PC-9 (cell line): Measurements from ENCODE around the gene C4BPA. TPM values are rescaled to one million over a fixed set of nuclear protein-coding genes. Genes with fewer than 3 reads are reported as not detected.
A peak's percentile ranks its signal among the peaks of the same experiment; 100 is the strongest.

Experiments used
- BruUV-seq: library from RNA; stranded (reverse); fragments of 400-500 nt; replicated peaks from 2 replicates; lab custom pipeline; 2021; lab: Mats Ljungman, UMichigan
- CTCF ChIA-PET: fragments of 300-600 bp; sonication (Branson Sonifier 250); formaldehyde crosslinking; loops from one replicate; lab custom pipeline; 2022; ENCODE audit warnings: antibody characterized with exemption; lab: Charles Lee
- POLR2A ChIA-PET: fragments of 300-600 bp; sonication (Branson Sonifier 250); formaldehyde crosslinking; loops from one replicate; lab custom pipeline; 2022; ENCODE audit warnings: antibody characterized with exemption; ENCODE audit not compliant: unreplicated experiment; lab: Charles Lee
- DNase-seq, 2 experiments: peaks; one replicate each; pipeline versions ENCODE4 v3.0.0 to v3.0.0-alpha.2; 2015 to 2022; ENCODE audit warnings: mixed read lengths in 1 of 2
- H2AFZ ChIP-seq: fragments of 200-600 bp; sonication (generic); 2 replicates; pipeline ENCODE4 v1.8.1; 2017; ENCODE audit warnings: antibody characterized with exemption
- H3F3A ChIP-seq: fragments of 200-600 bp; sonication (generic); 2 replicates; pipeline ENCODE4 v1.8.1; 2017; ENCODE audit warnings: antibody characterized with exemption, mild to moderate bottlenecking, low read depth; ENCODE audit not compliant: insufficient read depth
- H3K27ac ChIP-seq: fragments of 200-600 bp; sonication (generic); 2 replicates; pipeline ENCODE4 v1.6.1; 2016; ENCODE audit warnings: mixed run types
- H3K27me3 ChIP-seq: fragments of 200-600 bp; sonication (generic); 2 replicates; pipeline ENCODE4 v1.6.1; 2016; ENCODE audit warnings: low read depth, mixed run types; ENCODE audit not compliant: insufficient read depth
- H3K36me3 ChIP-seq: fragments of 200-600 bp; sonication (generic); 2 replicates; pipeline ENCODE4 v1.6.1; 2016; ENCODE audit warnings: low read depth, mixed run types
- H3K4me1 ChIP-seq: fragments of 200-600 bp; sonication (generic); replicated peaks from 2 replicates; pipeline ENCODE4 v1.6.1; 2016; ENCODE audit warnings: mixed run types; ENCODE audit not compliant: insufficient read depth
- H3K4me2 ChIP-seq: fragments of 200-600 bp; sonication (generic); 2 replicates; pipeline ENCODE4 v1.6.1; 2017; ENCODE audit warnings: mixed run types
- H3K4me3 ChIP-seq: fragments of 200-600 bp; sonication (generic); 2 replicates; pipeline ENCODE4 v1.6.1; 2016; ENCODE audit warnings: mixed run types
- H3K79me2 ChIP-seq: fragments of 200-600 bp; sonication (generic); 2 replicates; pipeline ENCODE4 v1.6.1; 2017; ENCODE audit warnings: low read depth, mixed run types
- H3K9me2 ChIP-seq: fragments of 200-600 bp; sonication (generic); 2 replicates; pipeline ENCODE4 v1.8.1; 2017; ENCODE audit warnings: mild to moderate bottlenecking; ENCODE audit not compliant: insufficient read depth
- H3K9me3 ChIP-seq: fragments of 200-600 bp; sonication (generic); 2 replicates; pipeline ENCODE4 v1.8.1; 2016; ENCODE audit warnings: low read depth; ENCODE audit not compliant: insufficient read depth
- H4K20me1 ChIP-seq: fragments of 200-600 bp; sonication (generic); 2 replicates; pipeline ENCODE4 v1.8.1; 2017; ENCODE audit not compliant: insufficient read depth
- CTCF ChIP-seq: fragments of 200-600 bp; sonication (generic); conservative IDR thresholded peaks from 2 replicates; pipeline ENCODE4 v1.6.1; 2017; ENCODE audit warnings: mixed run types, antibody characterized with exemption, mild to moderate bottlenecking, moderate library complexity
- EZH2 ChIP-seq: fragments of 200-600 bp; sonication (generic); IDR thresholded peaks from 2 replicates; pipeline ENCODE4 v1.8.0; 2017; ENCODE audit warnings: antibody characterized with exemption, low read depth
- intact Hi-C: fragments of 100-400 bp; cut with micrococcal nuclease; formaldehyde crosslinking; loops from one replicate; pipeline ENCODE4 v1.10.0; 2022; ENCODE audit not compliant: unreplicated experiment
- total RNA-seq: library from RNA; stranded (reverse); gene quantifications from 2 replicates; pipeline ENCODE4 v1.2.3, GENCODE V29; 2021

The C4BPA gene
- total RNA-seq, 1 experiment from 2014 or later: not detected

GRCh38 chr1:207084232-207084631 is 19.8 kb upstream of the C4BPA start:
- Histone ChIP-seq H3K79me2 (no peaks in the 10 kb centered on the region), H3K4me1 (peaks cover 28% of the 10 kb centered on the region), H4K20me1 (no peaks in the 10 kb centered on the region), H3F3A (peaks cover 14% of the 10 kb centered on the region), H3K27me3 (no peaks in the 10 kb centered on the region), H3K9me3 (no peaks in the 10 kb centered on the region), H3K36me3 (no peaks in the 10 kb centered on the region), H3K4me3 (no peak overlapping the region), H3K9me2 (no peaks in the 10 kb centered on the region), H2AFZ (no peak overlapping the region), H3K27ac (no peak overlapping the region), H3K4me2 (no peak overlapping the region)
- TF ChIP-seq CTCF (no peak), EZH2 (no peak)
- intact Hi-C loops: loop anchor here (1.0 to 10.0 kb wide), 4 partner anchors 121 to 415 kb away; partner anchors contain the start of gene CD55
- ChIA-PET POLR2A (interaction anchor here (0.7 kb wide), 1 partner anchor 157 kb away, joined by 6 read pairs; no protein-coding TSS in a partner anchor), CTCF (interaction anchor here (0.7 to 1.8 kb wide), 3 partner anchors 52 to 416 kb away, joined by 3 to 14 read pairs (median 4); partner anchors contain the start of gene C1orf116)
- DNase-seq: no peak
- no TSS peak for BruUV-seq

GRCh38 chr1:207084701-207085180 is 19.3 kb upstream of the C4BPA start:
- Histone ChIP-seq H2AFZ (no peak overlapping the region), H3K27me3 (no peaks in the 10 kb centered on the region), H4K20me1 (no peaks in the 10 kb centered on the region)

GRCh38 chr1:207085887-207086286 is 18.1 kb upstream of the C4BPA start:
- Histone ChIP-seq H3K36me3 (no peaks in the 10 kb centered on the region), H3F3A (peaks cover 17% of the 10 kb centered on the region; the same call in 1 of the 2 replicates), H3K4me3 (no peak overlapping the region), H3K9me2 (no peaks in the 10 kb centered on the region), H3K4me1 (peaks cover 30% of the 10 kb centered on the region), H3K27me3 (no peaks in the 10 kb centered on the region), H2AFZ (no peak overlapping the region), H3K4me2 (no peak overlapping the region), H3K9me3 (no peaks in the 10 kb centered on the region), H3K79me2 (no peaks in the 10 kb centered on the region), H3K27ac (no peak overlapping the region), H4K20me1 (no peaks in the 10 kb centered on the region)
- ChIA-PET CTCF (interaction anchor here (0.6 kb wide), 1 partner anchor 301 kb away, joined by 3 read pairs; no protein-coding TSS in a partner anchor), POLR2A (no interaction called here)
- no peak for TF ChIP-seq EZH2
- no peak for TF ChIP-seq CTCF
- intact Hi-C loops: loop anchor here (2.0 to 10.0 kb wide), 2 partner anchors 119 to 413 kb away; no protein-coding TSS in a partner anchor
- DNase-seq: no peak
- BruUV-seq: no TSS peak

More at GRCh38 chr1:207084701-207085180, 19.3 kb upstream of the C4BPA start:
- H3K27ac ChIP-seq: no peak overlapping the region
- TF ChIP-seq CTCF: peak; percentile 76
- no peak for TF ChIP-seq EZH2
- H3F3A ChIP-seq: peaks cover 17% of the 10 kb centered on the region
- no peaks in the 10 kb centered on the region for H3K9me3 ChIP-seq
- no peaks in the 10 kb centered on the region for H3K9me2 ChIP-seq
- BruUV-seq: no TSS peak
- H3K4me1 ChIP-seq: peaks cover 30% of the 10 kb centered on the region
- peak; percentile 55 to 59 for DNase-seq
- POLR2A ChIA-PET: interaction anchor here (0.6 kb wide), 1 partner anchor 1054 kb away, joined by 4 read pairs; no protein-coding TSS in a partner anchor
- no peaks in the 10 kb centered on the region for H3K36me3 ChIP-seq
- H3K79me2 ChIP-seq: no peaks in the 10 kb centered on the region
- no peak overlapping the region for H3K4me3 ChIP-seq
- intact Hi-C loops: loop anchor here (1.0 to 10.0 kb wide), 4 partner anchors 120 to 414 kb away; partner anchors contain the start of gene CD55
- H3K4me2 ChIP-seq: no peak overlapping the region
- CTCF ChIA-PET: interaction anchor here (0.7 to 1.8 kb wide), 3 partner anchors 52 to 415 kb away, joined by 3 to 14 read pairs (median 4); partner anchors contain the start of gene C1orf116
